MM.1S (cell line): Measurements from ENCODE around the gene FUT7.

Source experiments
- DNase-seq: peaks from one replicate; pipeline ENCODE4 v3.0.0-alpha.2; 2015
- H2AFZ ChIP-seq: fragments of 300-600 bp; sonication (generic); 2 replicates; pipeline ENCODE4 v1.6.0; 2016; ENCODE audit warnings: antibody characterized with exemption, low read length
- H3F3A ChIP-seq: fragments of 300-600 bp; sonication (generic); 2 replicates; pipeline ENCODE4 v1.6.1; 2016; ENCODE audit warnings: mild to moderate bottlenecking, antibody characterized with exemption, low read length, moderate library complexity, mixed read lengths; ENCODE audit not compliant: insufficient read depth
- H3K27ac ChIP-seq: fragments of 300-600 bp; sonication (generic); 2 replicates; pipeline ENCODE4 v1.5.1; 2016; ENCODE audit warnings: mild to moderate bottlenecking, low read length
- H3K27me3 ChIP-seq: fragments of 300-600 bp; sonication (generic); replicated peaks from 2 replicates; pipeline ENCODE4 v1.6.0; 2016; ENCODE audit warnings: low read length; ENCODE audit not compliant: insufficient read depth
- H3K36me3 ChIP-seq: fragments of 300-600 bp; sonication (generic); replicated peaks from 2 replicates; pipeline ENCODE4 v1.6.1; 2016; ENCODE audit warnings: mild to moderate bottlenecking, low read length, mixed read lengths; ENCODE audit not compliant: insufficient read depth
- H3K4me1 ChIP-seq: fragments of 300-600 bp; sonication (generic); 2 replicates; pipeline ENCODE4 v1.6.1; 2016; ENCODE audit warnings: low read length, mixed read lengths
- H3K4me2 ChIP-seq: fragments of 300-600 bp; sonication (generic); 2 replicates; pipeline ENCODE4 v1.6.0; 2016; ENCODE audit warnings: low read depth, low read length
- H3K4me3 ChIP-seq: fragments of 300-600 bp; sonication (generic); 2 replicates; pipeline ENCODE4 v1.5.1; 2016; ENCODE audit warnings: low read length, mixed read lengths
- H3K79me2 ChIP-seq: fragments of 300-600 bp; sonication (generic); 2 replicates; pipeline ENCODE4 v1.6.1; 2016; ENCODE audit warnings: mixed run types, low read length, mixed read lengths
- H3K9ac ChIP-seq: fragments of 300-600 bp; sonication (generic); 2 replicates; pipeline ENCODE4 v1.6.1; 2016; ENCODE audit warnings: low read length, mixed read lengths
- H3K9me2 ChIP-seq: fragments of 300-600 bp; sonication (generic); replicated peaks from 2 replicates; pipeline ENCODE4 v1.6.1; 2016; ENCODE audit warnings: mild to moderate bottlenecking, low read length, mixed read lengths; ENCODE audit not compliant: insufficient read depth
- H3K9me3 ChIP-seq: fragments of 300-600 bp; sonication (generic); replicated peaks from 2 replicates; pipeline ENCODE4 v1.6.1; 2016; ENCODE audit warnings: mild to moderate bottlenecking, low read length, mixed read lengths; ENCODE audit not compliant: insufficient read depth
- H4K20me1 ChIP-seq: fragments of 300-600 bp; sonication (generic); 2 replicates; pipeline ENCODE4 v1.6.1; 2016; ENCODE audit warnings: mild to moderate bottlenecking, low read length, moderate library complexity, mixed read lengths; ENCODE audit not compliant: insufficient read depth
- EZH2 ChIP-seq: fragments of 300-600 bp; sonication (generic); optimal IDR thresholded peaks from 2 replicates; pipeline ENCODE3; 2017; ENCODE audit warnings: low read depth, mild to moderate bottlenecking, antibody characterized with exemption, low read length, mixed read lengths
- EZH2phosphoT487 ChIP-seq: fragments of 300-600 bp; sonication (generic); IDR thresholded peaks from 2 replicates; pipeline ENCODE4 v1.6.1; 2018; ENCODE audit warnings: antibody characterized with exemption, low read length
- TF ChIP-seq, protein P1 (sequence below): fragments of 300-600 bp; sonication (generic); IDR thresholded peaks from 2 replicates; pipeline ENCODE4 v1.5.1; 2016; ENCODE audit warnings: antibody characterized with exemption, low read length, mixed read lengths

The FUT7 gene

DNA sequence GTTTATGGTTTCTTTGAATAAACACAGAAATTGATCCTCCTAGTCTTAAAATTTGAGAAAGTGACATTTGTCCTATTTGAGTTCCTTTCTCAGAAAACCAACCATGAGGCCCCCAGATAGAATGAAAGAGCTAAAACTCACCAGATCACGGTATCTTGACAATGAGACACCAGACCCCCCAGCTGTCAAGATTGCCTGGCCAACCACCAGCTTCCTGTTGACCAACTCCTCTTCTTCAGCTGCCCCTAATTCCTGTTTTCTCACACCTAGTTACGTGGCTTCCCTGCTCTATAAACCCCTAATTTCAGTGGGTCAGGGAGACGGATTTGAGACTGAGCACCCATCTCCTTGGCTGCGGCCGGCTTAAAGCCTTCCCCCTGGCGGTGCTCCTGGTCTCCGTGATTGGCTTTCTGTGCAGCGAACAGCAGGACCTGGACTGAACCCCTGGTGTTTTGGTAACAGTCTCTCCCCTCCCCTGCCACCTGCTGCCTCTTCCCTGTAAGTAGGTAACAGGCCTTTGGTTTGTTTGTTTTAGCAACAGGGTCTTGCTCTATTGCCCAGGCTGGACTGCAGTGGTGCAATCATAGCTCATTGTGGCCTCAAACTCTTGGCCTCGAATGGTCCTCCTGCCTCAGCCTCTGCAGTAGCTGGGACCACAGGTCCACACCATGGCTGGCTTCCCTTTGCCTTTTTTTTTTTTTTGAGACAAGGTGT lies 26.8 kb upstream of the FUT7 start:
- peaks cover 43% of the 10 kb centered on the region for H3K27me3 ChIP-seq
- no peak overlapping the region for H2AFZ ChIP-seq
- no peaks in the 10 kb centered on the region for H4K20me1 ChIP-seq
- no peak overlapping the region for H3K4me2 ChIP-seq
- H3F3A ChIP-seq, result no peaks in the 10 kb centered on the region
- no peak for DNase-seq
- no peaks in the 10 kb centered on the region for H3K9me2 ChIP-seq
- H3K9ac ChIP-seq, result no peak overlapping the region
- H3K9me3 ChIP-seq, result no peaks in the 10 kb centered on the region
- no peaks in the 10 kb centered on the region for H3K36me3 ChIP-seq
- no peaks in the 10 kb centered on the region for H3K79me2 ChIP-seq
- H3K4me3 ChIP-seq, result no peak overlapping the region
- H3K27ac ChIP-seq, result no peak overlapping the region
- H3K4me1 ChIP-seq, result no peaks in the 10 kb centered on the region
- no peak for TF ChIP-seq EZH2
- TF ChIP-seq, protein P1, sequence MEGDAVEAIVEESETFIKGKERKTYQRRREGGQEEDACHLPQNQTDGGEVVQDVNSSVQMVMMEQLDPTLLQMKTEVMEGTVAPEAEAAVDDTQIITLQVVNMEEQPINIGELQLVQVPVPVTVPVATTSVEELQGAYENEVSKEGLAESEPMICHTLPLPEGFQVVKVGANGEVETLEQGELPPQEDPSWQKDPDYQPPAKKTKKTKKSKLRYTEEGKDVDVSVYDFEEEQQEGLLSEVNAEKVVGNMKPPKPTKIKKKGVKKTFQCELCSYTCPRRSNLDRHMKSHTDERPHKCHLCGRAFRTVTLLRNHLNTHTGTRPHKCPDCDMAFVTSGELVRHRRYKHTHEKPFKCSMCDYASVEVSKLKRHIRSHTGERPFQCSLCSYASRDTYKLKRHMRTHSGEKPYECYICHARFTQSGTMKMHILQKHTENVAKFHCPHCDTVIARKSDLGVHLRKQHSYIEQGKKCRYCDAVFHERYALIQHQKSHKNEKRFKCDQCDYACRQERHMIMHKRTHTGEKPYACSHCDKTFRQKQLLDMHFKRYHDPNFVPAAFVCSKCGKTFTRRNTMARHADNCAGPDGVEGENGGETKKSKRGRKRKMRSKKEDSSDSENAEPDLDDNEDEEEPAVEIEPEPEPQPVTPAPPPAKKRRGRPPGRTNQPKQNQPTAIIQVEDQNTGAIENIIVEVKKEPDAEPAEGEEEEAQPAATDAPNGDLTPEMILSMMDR, result no peak
- no peak for TF ChIP-seq EZH2phosphoT487

DNA sequence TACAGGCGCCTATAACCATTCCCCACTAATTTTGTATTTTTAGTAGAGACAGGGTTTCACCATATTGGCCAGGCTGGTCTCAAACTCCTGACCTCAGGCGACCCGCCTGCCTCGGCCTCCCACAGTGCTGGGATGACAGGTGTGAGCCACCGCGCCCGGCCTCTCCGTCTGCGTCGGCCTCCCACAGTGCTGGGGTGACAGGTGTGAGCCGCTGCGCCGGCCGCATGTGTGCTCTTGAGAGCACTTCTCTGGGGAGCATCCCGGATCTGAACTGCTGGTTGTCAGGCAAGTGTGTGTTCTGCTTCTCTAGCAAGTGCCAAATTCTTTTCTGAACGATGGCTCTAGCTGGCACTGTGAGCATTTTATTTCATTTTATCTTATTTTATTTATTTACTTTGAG lies 25.7 kb upstream of the FUT7 start:
- Histone ChIP-seq H3K9me3 (no peaks in the 10 kb centered on the region), H3K4me2 (no peak overlapping the region), H3K4me3 (no peak overlapping the region), H3K79me2 (no peaks in the 10 kb centered on the region), H3K4me1 (no peaks in the 10 kb centered on the region), H3K36me3 (no peaks in the 10 kb centered on the region), H2AFZ (no peak overlapping the region), H3K27me3 (peaks cover 54% of the 10 kb centered on the region), H3K9ac (no peak overlapping the region), H3K9me2 (no peaks in the 10 kb centered on the region), H4K20me1 (no peaks in the 10 kb centered on the region), H3F3A (no peaks in the 10 kb centered on the region), H3K27ac (no peak overlapping the region)
- TF ChIP-seq EZH2, result no peak
- TF ChIP-seq EZH2phosphoT487, result no peak
- TF ChIP-seq, protein P1, result no peak
- no peak for DNase-seq

DNA sequence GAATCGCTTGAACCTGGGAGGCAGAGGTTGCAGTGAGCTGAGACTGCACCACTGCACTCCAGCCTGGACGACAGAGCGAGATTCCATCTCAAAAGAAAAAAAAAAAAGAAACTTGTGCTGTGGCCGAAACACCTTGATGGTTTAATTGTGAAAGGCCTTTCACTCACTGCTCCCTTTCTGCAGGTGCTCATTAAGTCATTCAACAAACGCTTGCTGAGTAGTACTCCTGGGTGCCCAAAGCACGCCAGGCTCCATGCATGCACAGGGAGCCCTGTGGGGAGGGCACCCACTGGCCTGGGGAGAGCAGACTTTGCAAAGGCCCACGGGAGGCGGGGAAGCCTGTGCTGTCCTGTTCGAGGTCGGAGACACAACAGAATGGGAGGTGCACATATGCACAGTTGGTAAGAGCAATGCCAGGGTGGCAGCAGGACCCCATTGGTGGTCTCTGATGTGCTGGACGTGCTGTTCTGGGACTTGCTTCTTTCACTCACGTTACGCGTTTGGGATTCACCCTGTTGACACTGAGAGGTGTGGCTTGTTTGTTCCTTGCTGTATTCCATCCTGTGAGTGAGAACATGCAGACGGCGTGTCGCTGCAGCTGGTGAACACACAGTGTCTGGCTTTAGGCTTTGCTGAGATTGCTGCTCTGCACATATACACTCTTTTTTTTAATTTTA lies 25.0 kb upstream of the FUT7 start:
- no peak for DNase-seq

More for the DNA sequence above, 25.0 kb upstream of the FUT7 start:
- Histone ChIP-seq H3K79me2 (no peaks in the 10 kb centered on the region), H3K27me3 (peaks cover 61% of the 10 kb centered on the region), H4K20me1 (no peaks in the 10 kb centered on the region), H3K9me3 (no peaks in the 10 kb centered on the region), H3K36me3 (no peaks in the 10 kb centered on the region), H2AFZ (no peak overlapping the region), H3K27ac (no peak overlapping the region), H3K9ac (no peak overlapping the region), H3F3A (no peaks in the 10 kb centered on the region), H3K9me2 (no peaks in the 10 kb centered on the region), H3K4me2 (no peak overlapping the region), H3K4me1 (no peaks in the 10 kb centered on the region), H3K4me3 (no peak overlapping the region)
- no peak for TF ChIP-seq EZH2phosphoT487
